Astrocyte of the cerebellum (primary cell): ENCODE results near the gene ZBTB1.
A peak's percentile ranks its signal among the peaks of the same experiment; 100 is the strongest.

Source experiments
- DNase-seq: peaks from one replicate; pipeline ENCODE4 v3.0.0-alpha.2; 2011; ENCODE audit warnings: low read depth
- H3K4me3 ChIP-seq: 2 replicates; pipeline ENCODE4 v1.5.1; 2011; ENCODE audit warnings: mild to moderate bottlenecking, low read depth, low read length, moderate library complexity
- in situ Hi-C: cut with HindIII; loops from 2 replicates; pipeline ENCODE4 v1.10.0; 2017; ENCODE audit warnings: low sequenced_read_pairs
- TF ChIP-seq, protein P1 (sequence below): IDR thresholded peaks from 2 replicates; pipeline ENCODE4 v1.5.1; 2012; ENCODE audit warnings: low read length, low read depth, moderate library complexity, mild to moderate bottlenecking; ENCODE audit errors: missing control alignments

Gene ZBTB1

DNA sequence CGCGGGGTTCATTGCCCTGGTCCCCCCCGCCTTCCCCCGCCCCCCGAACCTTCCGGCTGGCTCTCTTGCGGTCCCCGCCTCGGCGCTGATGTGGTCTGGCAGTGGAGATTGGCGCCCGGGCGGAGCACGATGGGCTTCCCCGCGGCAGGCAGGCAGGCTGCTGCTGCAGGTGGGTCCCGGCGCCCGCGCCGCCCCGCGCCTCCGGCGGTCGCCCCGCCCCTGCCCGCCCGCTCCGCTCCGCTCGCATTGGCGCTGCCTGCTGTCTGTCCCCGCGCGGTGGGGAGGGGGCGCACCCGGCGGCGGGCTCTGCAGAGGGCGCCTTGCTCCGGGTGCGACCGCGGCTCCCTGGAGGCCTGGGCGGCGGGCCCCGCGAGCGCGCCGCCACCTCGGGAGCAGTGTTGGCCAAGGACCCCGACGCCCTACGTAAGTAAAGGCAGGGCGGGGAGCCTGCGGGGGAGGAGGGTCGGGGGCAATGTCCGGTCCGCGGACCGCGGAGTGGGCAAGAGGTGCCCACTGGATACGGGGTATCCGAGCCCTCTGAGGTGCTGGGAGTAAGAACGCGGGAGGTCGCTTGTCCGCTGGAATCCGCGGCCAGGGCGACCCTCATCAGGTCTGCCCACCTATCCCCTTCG, 39.3 kb upstream of the ZBTB1 start, which contains the start of gene AKAP5:
TSS of gene AKAP5 (plus strand) at position 309 of the 632 bp plus-strand sequence. CDS start 2,896 bp downstream, outside the sequence.
- H3K4me3 ChIP-seq, result peak within 1 kb of the TSS; percentile 53
- DNase-seq, result no peak
- TF ChIP-seq, protein P1, sequence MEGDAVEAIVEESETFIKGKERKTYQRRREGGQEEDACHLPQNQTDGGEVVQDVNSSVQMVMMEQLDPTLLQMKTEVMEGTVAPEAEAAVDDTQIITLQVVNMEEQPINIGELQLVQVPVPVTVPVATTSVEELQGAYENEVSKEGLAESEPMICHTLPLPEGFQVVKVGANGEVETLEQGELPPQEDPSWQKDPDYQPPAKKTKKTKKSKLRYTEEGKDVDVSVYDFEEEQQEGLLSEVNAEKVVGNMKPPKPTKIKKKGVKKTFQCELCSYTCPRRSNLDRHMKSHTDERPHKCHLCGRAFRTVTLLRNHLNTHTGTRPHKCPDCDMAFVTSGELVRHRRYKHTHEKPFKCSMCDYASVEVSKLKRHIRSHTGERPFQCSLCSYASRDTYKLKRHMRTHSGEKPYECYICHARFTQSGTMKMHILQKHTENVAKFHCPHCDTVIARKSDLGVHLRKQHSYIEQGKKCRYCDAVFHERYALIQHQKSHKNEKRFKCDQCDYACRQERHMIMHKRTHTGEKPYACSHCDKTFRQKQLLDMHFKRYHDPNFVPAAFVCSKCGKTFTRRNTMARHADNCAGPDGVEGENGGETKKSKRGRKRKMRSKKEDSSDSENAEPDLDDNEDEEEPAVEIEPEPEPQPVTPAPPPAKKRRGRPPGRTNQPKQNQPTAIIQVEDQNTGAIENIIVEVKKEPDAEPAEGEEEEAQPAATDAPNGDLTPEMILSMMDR, result no peak
- in situ Hi-C loops, result no loop called here

DNA sequence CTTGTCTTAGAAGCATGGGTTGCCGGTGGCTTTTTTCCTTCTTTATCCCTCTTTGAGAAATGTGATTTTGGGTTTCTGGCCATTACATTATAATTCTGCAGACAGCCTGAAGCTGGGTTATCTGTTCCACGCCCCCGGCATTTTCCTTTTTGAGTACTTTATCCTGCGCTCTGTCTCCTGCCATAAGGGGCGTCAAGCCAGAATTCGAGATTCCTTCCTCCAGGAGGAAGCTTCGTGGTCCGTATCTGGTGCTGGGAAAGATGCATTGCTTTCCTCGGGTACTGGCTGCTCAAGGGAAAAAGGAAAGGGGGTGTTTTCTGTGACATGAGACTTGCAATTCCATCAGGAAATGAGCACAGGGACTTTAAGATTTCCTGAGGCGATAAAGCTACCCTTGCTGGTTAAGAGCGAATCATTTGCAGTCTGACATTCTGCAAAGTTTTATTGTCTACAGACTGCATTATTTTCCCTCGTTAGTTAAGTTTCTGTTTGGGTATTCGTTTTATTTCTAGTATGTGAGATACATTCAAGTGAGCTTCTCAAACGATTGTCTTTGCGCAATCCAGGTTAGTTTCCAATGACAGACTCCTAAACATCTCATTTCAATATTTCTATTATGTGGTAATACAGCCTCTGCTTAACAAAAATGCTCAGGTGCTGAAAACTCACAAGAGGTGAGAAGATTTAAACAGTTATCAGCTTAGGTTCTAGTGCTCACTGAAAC, 38.6 kb upstream of the ZBTB1 start:
- in situ Hi-C loops, result no loop called here
- peak; percentile 37 for DNase-seq
- TF ChIP-seq, protein P1, result peak; percentile 44
- H3K4me3 ChIP-seq, result peak overlapping the region; percentile 53

DNA sequence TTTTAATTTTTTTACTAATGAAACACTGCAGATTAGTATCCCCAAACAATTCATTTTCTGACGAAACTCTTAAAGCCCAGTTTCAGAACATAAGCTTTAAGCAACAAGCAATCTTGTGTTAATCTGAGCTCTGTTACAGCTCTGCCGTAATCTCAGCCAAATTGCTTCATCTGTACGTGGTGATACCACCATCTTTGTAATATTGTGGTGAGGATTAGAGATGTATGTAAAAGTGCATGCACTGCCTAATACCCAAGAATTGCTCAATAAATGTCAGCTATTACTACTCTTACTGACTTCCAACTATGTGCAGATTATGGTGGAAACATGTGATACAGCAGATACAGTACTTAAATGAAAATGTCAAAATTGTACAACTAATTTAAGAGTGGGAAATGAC, 37.5 kb upstream of the ZBTB1 start:
- in situ Hi-C loops, result no loop called here
- TF ChIP-seq, protein P1, result no peak
- H3K4me3 ChIP-seq, result no peak overlapping the region
- DNase-seq, result no peak

DNA sequence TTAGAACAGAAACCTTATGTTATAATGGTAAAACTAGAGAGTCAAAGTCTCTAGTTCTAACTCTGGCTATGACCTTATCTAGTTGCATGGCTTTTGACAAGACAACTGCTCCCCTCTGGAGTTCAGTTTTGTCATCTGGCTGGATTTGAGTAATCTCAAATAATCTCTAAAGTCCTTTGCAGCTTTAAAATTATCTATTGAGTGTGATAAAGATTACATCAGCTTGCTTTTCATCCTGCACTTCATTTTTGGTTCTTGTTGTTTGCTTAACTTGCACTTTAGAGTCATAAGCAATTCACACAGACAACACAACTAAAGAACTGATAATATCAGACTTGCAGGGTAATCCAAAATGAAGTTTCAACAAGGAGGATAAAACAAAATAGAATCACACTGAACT, 37.0 kb upstream of the ZBTB1 start:
- in situ Hi-C loops, result no loop called here
- DNase-seq, result no peak
- no peak overlapping the region for H3K4me3 ChIP-seq
- TF ChIP-seq, protein P1, result no peak

DNA sequence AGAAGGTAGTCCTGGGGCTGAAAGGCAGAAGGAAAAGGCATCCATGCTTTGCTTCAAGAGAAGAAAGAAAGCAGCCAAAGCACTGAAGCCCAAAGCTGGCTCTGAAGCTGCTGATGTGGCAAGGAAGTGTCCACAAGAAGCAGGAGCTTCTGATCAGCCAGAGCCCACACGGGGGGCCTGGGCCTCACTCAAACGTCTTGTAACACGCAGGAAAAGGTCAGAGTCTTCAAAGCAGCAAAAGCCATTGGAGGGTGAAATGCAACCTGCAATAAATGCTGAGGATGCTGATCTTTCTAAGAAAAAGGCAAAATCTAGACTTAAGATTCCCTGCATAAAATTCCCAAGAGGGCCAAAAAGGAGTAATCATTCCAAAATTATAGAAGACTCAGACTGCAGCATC, 36.1 kb upstream of the ZBTB1 start:
- in situ Hi-C loops, result no loop called here
- TF ChIP-seq, protein P1, result no peak
- no peak for DNase-seq
- H3K4me3 ChIP-seq, result no peak overlapping the region

DNA sequence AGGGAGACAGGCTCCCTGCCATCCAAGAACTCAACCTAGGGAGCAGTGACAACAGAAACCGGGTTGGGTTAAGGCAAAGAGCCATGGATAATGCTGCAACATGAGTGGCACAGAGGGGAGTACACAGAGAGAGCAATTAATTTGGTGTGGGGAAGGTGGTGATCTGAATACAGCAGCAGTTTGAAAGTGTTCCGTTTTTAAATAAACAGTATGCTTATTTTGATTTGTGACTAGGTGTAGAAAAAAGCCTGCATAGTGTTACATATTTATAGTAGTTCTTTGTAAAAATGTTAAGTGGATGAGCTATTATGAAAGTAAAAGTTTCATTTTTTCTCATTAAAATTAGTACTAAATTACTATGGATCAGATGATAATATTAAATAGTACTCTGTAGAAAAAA, 30.5 kb upstream of the ZBTB1 start:
- TF ChIP-seq, protein P1, result no peak
- no peak for DNase-seq
- H3K4me3 ChIP-seq, result no peak overlapping the region
- in situ Hi-C loops, result no loop called here
